ENCODE measurements around the gene SIRPG. TPM values are rescaled to one million over a fixed set of nuclear protein-coding genes. Genes with fewer than 3 reads are reported as not detected.

The SIRPG gene
- total and polyA plus RNA-seq, 12 donors = 0.10 to 1.9 TPM; not detected in 10

DNA sequence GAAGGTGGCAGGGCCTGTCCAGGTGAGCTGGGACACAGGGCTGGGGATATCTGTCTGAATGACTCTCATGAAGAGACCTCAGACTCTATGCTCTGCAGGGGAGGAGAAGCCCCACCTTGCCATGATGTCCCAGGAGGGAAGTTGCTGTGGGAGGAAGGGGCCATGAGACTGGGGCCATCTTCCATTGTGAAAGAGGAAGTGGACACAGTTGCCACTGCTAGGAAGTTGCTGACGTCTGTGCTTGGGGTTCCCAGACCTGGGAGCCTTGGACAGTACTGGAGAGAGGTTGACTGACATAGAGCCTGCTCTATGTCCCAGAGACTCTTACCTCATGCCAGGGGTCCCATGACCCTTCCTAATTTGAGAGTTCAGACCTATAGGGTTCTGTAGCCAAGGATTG, 62.2 kb downstream of the SIRPG start:
- H3K27me3 ChIP-seq = no peaks in the 10 kb centered on the region
- no peak overlapping the region for H3K4me3 ChIP-seq
- peak overlapping the region in 1 of 10 donors; percentile 62 for H3K27ac ChIP-seq
- no peaks in the 10 kb centered on the region for H3K36me3 ChIP-seq
- no peaks in the 10 kb centered on the region for H3K9me3 ChIP-seq
- intact Hi-C loops (cut with DNase I) = no loop called here
- DNase-seq = no peak
- ATAC-seq = no peak
- TF ChIP-seq CTCF (IDR thresholded peaks at IDR 0.05) = no peak
- no peaks in the 10 kb centered on the region for H3K4me1 ChIP-seq
- WGBS, 2 donors = 62% methylated on average over 1 of the region's 1 CpG; no CpG with 5 or more reads in 1 of the 2 donors

DNA sequence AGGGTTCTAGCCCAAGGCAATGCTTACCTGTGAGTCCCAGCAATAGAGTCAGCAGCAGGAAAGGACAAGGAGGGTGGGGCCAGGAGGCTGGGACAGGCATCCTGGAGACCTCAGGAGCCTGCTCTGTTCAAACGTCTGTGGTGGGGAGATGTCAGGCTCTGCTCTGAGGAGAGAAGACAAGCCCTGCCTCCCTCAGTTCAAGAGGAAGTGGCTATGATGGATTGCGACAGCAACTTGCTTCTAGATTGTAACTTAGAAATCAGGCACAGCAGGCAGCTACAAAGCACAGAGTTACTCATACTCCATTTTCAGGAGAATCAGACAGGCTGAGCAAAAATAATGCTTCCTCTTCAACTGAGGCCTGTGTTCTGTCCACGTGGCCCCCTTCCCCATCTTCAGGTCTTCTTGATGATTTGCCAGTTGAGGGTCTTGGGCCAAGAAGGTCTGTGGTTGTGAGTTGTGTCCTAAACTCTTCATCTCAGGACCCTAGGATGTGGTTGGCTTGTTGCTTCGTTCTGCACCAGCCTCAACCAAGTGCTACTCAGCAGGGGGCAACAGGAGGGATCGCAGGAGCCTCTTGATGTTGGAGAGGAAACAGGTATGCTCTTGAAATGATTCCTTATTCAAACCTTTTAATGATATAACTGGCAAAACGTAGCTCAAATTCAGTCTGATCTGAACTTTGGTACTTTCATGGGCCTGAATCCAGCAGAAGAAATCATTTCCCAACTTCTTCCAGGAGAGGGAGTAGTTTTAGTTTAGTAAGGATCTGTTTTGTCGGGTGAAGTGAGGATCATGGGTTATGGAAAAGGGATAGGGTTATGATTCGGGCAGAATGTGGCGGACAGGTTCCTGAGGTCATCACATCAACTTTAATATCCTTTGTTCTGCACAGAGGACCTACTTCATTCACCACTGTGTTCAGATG, 68.8 kb downstream of the SIRPG start:
- Histone ChIP-seq H3K27me3 (no peaks in the 10 kb centered on the region), H3K4me3 (peak overlapping the region in 1 of 10 donors; percentile 36), H3K27ac (peak overlapping the region in 1 of 10 donors; percentile 87), H3K36me3 (no peaks in the 10 kb centered on the region), H3K9me3 (no peaks in the 10 kb centered on the region), H3K4me1 (no peaks in the 10 kb centered on the region)
- intact Hi-C loops (cut with DNase I) = no loop called here
- DNase-seq (no peak), ATAC-seq (no peak)
- 52% methylated on average over 9 of the region's 9 CpGs; no CpG with 5 or more reads in 1 of the 2 donors for WGBS, 2 donors
- no peak for TF ChIP-seq CTCF (IDR thresholded peaks at IDR 0.05)

GRCh38 chr20:1587781-1588532, 69.6 kb downstream of the SIRPG start:
- 79% methylated on average over 3 of the region's 3 CpGs; no CpG with 5 or more reads in 1 of the 2 donors for WGBS, 2 donors
- Histone ChIP-seq H3K4me1 (no peaks in the 10 kb centered on the region), H3K27ac (peak overlapping the region in 1 of 10 donors; percentile 87), H3K4me3 (peak overlapping the region in 1 of 10 donors; percentile 36), H3K27me3 (no peaks in the 10 kb centered on the region), H3K36me3 (no peaks in the 10 kb centered on the region), H3K9me3 (no peaks in the 10 kb centered on the region)
- intact Hi-C loops (cut with DNase I) = no loop called here
- ATAC-seq = no peak
- no peak for TF ChIP-seq CTCF (IDR thresholded peaks at IDR 0.05)
- DNase-seq = no peak

GRCh38 chr20:1579488-1579887, 78.1 kb downstream of the SIRPG start:
- Histone ChIP-seq H3K4me1 (peaks cover 0 to 5% (median 0%) of the 10 kb centered on the region in 9 donors), H3K27ac (no peak overlapping the region), H3K4me3 (no peak overlapping the region), H3K27me3 (no peaks in the 10 kb centered on the region), H3K36me3 (peaks cover 0 to 6% (median 0%) of the 10 kb centered on the region in 9 donors), H3K9me3 (no peaks in the 10 kb centered on the region)
- no peak for DNase-seq
- 91 to 96% methylated on average over 6 of the region's 6 CpGs for WGBS, 2 donors
- ATAC-seq = no peak
- no peak for TF ChIP-seq CTCF (IDR thresholded peaks at IDR 0.05)
- intact Hi-C loops (cut with DNase I) = loop anchor here in 3 of 10 donors (2.0 kb wide), 2 partner anchors 35 to 37 kb away; no protein-coding TSS in a partner anchor

Data from heart right ventricle (tissue), 16 donors.